CD8-positive, alpha-beta memory T cell (primary cell): Measurements from ENCODE around the gene ENTPD2. TPM values are rescaled to one million over a fixed set of nuclear protein-coding genes. Genes with fewer than 3 reads are reported as not detected.
A peak's percentile ranks its signal among the peaks of the same experiment; 100 is the strongest.

Source experiments
- CTCF ChIA-PET: fragments of 350-600 bp; sonication (Branson Sonifier 250); formaldehyde crosslinking; loops from one replicate; lab custom pipeline; 2021; ENCODE audit warnings: antibody characterized with exemption; lab: Charles Lee
- POLR2A ChIA-PET: fragments of 350-600 bp; sonication (Branson Sonifier 250); formaldehyde crosslinking; loops from one replicate; lab custom pipeline; 2021; ENCODE audit warnings: antibody characterized with exemption; lab: Charles Lee
- DNase-seq, 5 donors: peaks; one replicate each; pipeline versions ENCODE4 v3.0.0 to v3.0.0-alpha.2; 2020 to 2022; ENCODE audit warnings: mixed read lengths in 1 of 5
- H3K27ac ChIP-seq: one replicate; pipeline ENCODE4 v1.7.0; 2013; ENCODE audit warnings: low read depth, mild to moderate bottlenecking, low read length, moderate library complexity
- H3K27me3 ChIP-seq: 2 replicates; pipeline ENCODE4 v1.7.0; 2013; ENCODE audit warnings: low read length, mild to moderate bottlenecking; ENCODE audit not compliant: insufficient read depth, poor library complexity, severe bottlenecking
- H3K36me3 ChIP-seq: 2 replicates; pipeline ENCODE4 v1.7.0; 2013; ENCODE audit warnings: mild to moderate bottlenecking, low read length, moderate library complexity; ENCODE audit not compliant: insufficient read depth
- H3K4me1 ChIP-seq: 2 replicates; pipeline ENCODE4 v1.7.0; 2013; ENCODE audit warnings: mild to moderate bottlenecking, low read length, moderate library complexity; ENCODE audit not compliant: insufficient read depth
- H3K4me3 ChIP-seq: 2 replicates; pipeline ENCODE4 v1.7.0; 2013; ENCODE audit warnings: mild to moderate bottlenecking, low read length
- H3K9me3 ChIP-seq: 2 replicates; pipeline ENCODE4 v1.7.0; 2013; ENCODE audit warnings: mild to moderate bottlenecking, low read length
- H3K27ac Mint-ChIP-seq, 8 donors: one replicate each; pipeline ENCODE4 v1.8.0; 2020 to 2021; ENCODE audit warnings: mixed read lengths in 8 of 8, mild to moderate bottlenecking in 6 of 8, inconsistent platforms in 3 of 8, moderate library complexity in 3 of 8
- H3K27me3 Mint-ChIP-seq, 2 donors: one replicate each; pipeline ENCODE4 v1.8.0; 2020 to 2021; ENCODE audit warnings: mixed read lengths in 2 of 2, mild to moderate bottlenecking in 1 of 2, moderate library complexity in 1 of 2
- H3K36me3 Mint-ChIP-seq, 3 donors: one replicate each; pipeline ENCODE4 v1.8.0; 2020 to 2021; ENCODE audit warnings: mixed read lengths in 3 of 3, inconsistent platforms in 1 of 3, mild to moderate bottlenecking in 1 of 3
- H3K4me1 Mint-ChIP-seq, 3 donors: one replicate each; pipeline ENCODE4 v1.8.0; 2020 to 2021; ENCODE audit warnings: mixed read lengths in 3 of 3, inconsistent platforms in 1 of 3, mild to moderate bottlenecking in 1 of 3
- H3K4me3 Mint-ChIP-seq, 7 donors: one replicate each; pipeline ENCODE4 v1.8.0; 2020 to 2021; ENCODE audit warnings: mixed read lengths in 7 of 7, mild to moderate bottlenecking in 6 of 7, moderate library complexity in 4 of 7, inconsistent platforms in 2 of 7
- H3K9me3 Mint-ChIP-seq, 5 donors: one replicate each; pipeline ENCODE4 v1.8.0; 2020 to 2022; ENCODE audit warnings: mixed read lengths in 5 of 5, mild to moderate bottlenecking in 3 of 5, moderate library complexity in 2 of 5, inconsistent platforms in 1 of 5
- polyA plus RNA-seq: library from polyadenylated mRNA; unstranded; fragments of 300-500 nt; fragmentation: Illumina TruSeq; gene quantifications from one replicate; pipeline ENCODE4 v1.2.3, GENCODE V29; 2021
- total RNA-seq, 2 experiments: library from RNA; stranded (reverse); gene quantifications; one replicate each; pipeline ENCODE4 v1.2.3, GENCODE V29; 2021

Gene ENTPD2
- total and polyA plus RNA-seq, 3 experiments from 2014 or later = not detected

GRCh38 chr9:137058521-137059234 is 4.8 kb upstream of the ENTPD2 start:
- Histone ChIP-seq H3K4me3 (no peak overlapping the region), H3K27ac (no peak overlapping the region), H3K9me3 (no peaks in the 10 kb centered on the region), H3K4me1 (no peaks in the 10 kb centered on the region), H3K36me3 (no peaks in the 10 kb centered on the region), H3K27me3 (no peaks in the 10 kb centered on the region)
- Mint-ChIP-seq H3K9me3 (no peaks in the 10 kb centered on the region), H3K27me3 (no peaks in the 10 kb centered on the region), H3K27ac (no peak overlapping the region), H3K4me3 (no peak overlapping the region), H3K36me3 (no peaks in the 10 kb centered on the region), H3K4me1 (no peaks in the 10 kb centered on the region)
- no peak for DNase-seq
- POLR2A ChIA-PET = no interaction called here
- CTCF ChIA-PET = interaction anchor here (1.0 to 2.4 kb wide), 4 partner anchors 9 to 281 kb away, joined by 3 to 9 read pairs (median 6); partner anchors contain the start of gene NPDC1

GRCh38 chr9:137057545-137057944 is 3.7 kb upstream of the ENTPD2 start:
- POLR2A ChIA-PET = no interaction called here

GRCh38 chr9:137056739-137057415 is 3.0 kb upstream of the ENTPD2 start:
- POLR2A ChIA-PET = interaction anchor here (0.6 kb wide), 1 partner anchor 135 kb away, joined by 7 read pairs; no protein-coding TSS in a partner anchor
- H3K27me3 Mint-ChIP-seq = peaks cover 4% of the 10 kb centered on the region in 2 donors
- no peak overlapping the region for H3K27ac ChIP-seq
- no peaks in the 10 kb centered on the region for H3K9me3 Mint-ChIP-seq
- H3K27me3 ChIP-seq = peaks cover 14% of the 10 kb centered on the region
- peaks cover 8% of the 10 kb centered on the region for H3K4me1 ChIP-seq
- no peaks in the 10 kb centered on the region for H3K9me3 ChIP-seq
- H3K36me3 Mint-ChIP-seq = no peaks in the 10 kb centered on the region
- CTCF ChIA-PET = interaction anchor here (1.4 to 2.3 kb wide), 2 partner anchors 11 to 21 kb away, joined by 8 to 10 read pairs; no protein-coding TSS in a partner anchor
- H3K27ac Mint-ChIP-seq = peak overlapping the region in 1 of 8 donors; percentile 42
- no peak overlapping the region for H3K4me3 Mint-ChIP-seq
- no peak for DNase-seq
- H3K4me3 ChIP-seq = no peak overlapping the region
- H3K36me3 ChIP-seq = no peaks in the 10 kb centered on the region
- H3K4me1 Mint-ChIP-seq = no peaks in the 10 kb centered on the region

More at GRCh38 chr9:137057545-137057944, 3.7 kb upstream of the ENTPD2 start:
- Histone ChIP-seq H3K4me3 (no peak overlapping the region), H3K27ac (no peak overlapping the region), H3K4me1 (peaks cover 8% of the 10 kb centered on the region), H3K27me3 (peaks cover 7% of the 10 kb centered on the region), H3K9me3 (no peaks in the 10 kb centered on the region), H3K36me3 (no peaks in the 10 kb centered on the region)
- no peak overlapping the region for H3K27ac Mint-ChIP-seq
- no peaks in the 10 kb centered on the region for H3K9me3 Mint-ChIP-seq
- CTCF ChIA-PET = interaction anchor here (2.1 to 2.3 kb wide), 2 partner anchors 11 to 22 kb away, joined by 9 to 10 read pairs; partner anchors contain the start of gene NPDC1
- H3K27me3 Mint-ChIP-seq = peaks cover 3 to 4% of the 10 kb centered on the region in 2 donors
- no peak for DNase-seq
- no peaks in the 10 kb centered on the region for H3K36me3 Mint-ChIP-seq
- H3K4me3 Mint-ChIP-seq = no peak overlapping the region
- H3K4me1 Mint-ChIP-seq = no peaks in the 10 kb centered on the region

- ChIA-PET POLR2A (interaction anchor here (0.6 kb wide), 1 partner anchor 134 kb away, joined by 7 read pairs; no protein-coding TSS in a partner anchor), CTCF (interaction anchor here (1.2 to 2.3 kb wide), 3 partner anchors 12 to 27 kb away, joined by 5 to 10 read pairs (median 8); partner anchors contain the start of gene ABCA2)
- no peaks in the 10 kb centered on the region for H3K4me1 Mint-ChIP-seq
Measured at GRCh38 chr9:137055385-137056364, 1.8 kb upstream of the ENTPD2 start.

GRCh38 chr9:137054932-137055384 is 1.1 kb upstream of the ENTPD2 start:
- CTCF ChIA-PET = interaction anchor here (1.2 to 2.3 kb wide), 2 partner anchors 20 to 26 kb away, joined by 5 to 10 read pairs; partner anchors contain the start of gene ABCA2
- no peak overlapping the region for H3K4me3 Mint-ChIP-seq
- Histone ChIP-seq H3K36me3 (no peaks in the 10 kb centered on the region), H3K9me3 (no peaks in the 10 kb centered on the region), H3K27ac (no peak overlapping the region), H3K27me3 (peaks cover 32% of the 10 kb centered on the region), H3K4me3 (no peak overlapping the region), H3K4me1 (peaks cover 8% of the 10 kb centered on the region)
- no peaks in the 10 kb centered on the region for H3K36me3 Mint-ChIP-seq
- H3K4me1 Mint-ChIP-seq = no peaks in the 10 kb centered on the region
- peaks cover 4 to 12% of the 10 kb centered on the region in 2 donors for H3K27me3 Mint-ChIP-seq
- no peak overlapping the region for H3K27ac Mint-ChIP-seq
- POLR2A ChIA-PET = no interaction called here
- no peaks in the 10 kb centered on the region for H3K9me3 Mint-ChIP-seq
- no peak for DNase-seq

More at GRCh38 chr9:137055385-137056364, 1.8 kb upstream of the ENTPD2 start:
- Mint-ChIP-seq H3K4me3 (no peak overlapping the region), H3K27me3 (peaks cover 4 to 7% of the 10 kb centered on the region in 2 donors), H3K36me3 (no peaks in the 10 kb centered on the region), H3K27ac (no peak overlapping the region), H3K9me3 (no peaks in the 10 kb centered on the region)
- DNase-seq = no peak
- H3K4me3 ChIP-seq = no peak overlapping the region
- no peak overlapping the region for H3K27ac ChIP-seq
- no peaks in the 10 kb centered on the region for H3K36me3 ChIP-seq
- H3K9me3 ChIP-seq = no peaks in the 10 kb centered on the region
- peaks cover 8% of the 10 kb centered on the region for H3K4me1 ChIP-seq
- peaks cover 25% of the 10 kb centered on the region for H3K27me3 ChIP-seq

GRCh38 chr9:137052998-137053943 is 590 bp downstream of the ENTPD2 start:
- no peaks in the 10 kb centered on the region for H3K4me1 Mint-ChIP-seq
- H3K4me1 ChIP-seq = peaks cover 8% of the 10 kb centered on the region
- no peaks in the 10 kb centered on the region for H3K9me3 ChIP-seq
- H3K27ac Mint-ChIP-seq = no peak overlapping the region
- CTCF ChIA-PET = interaction anchor here (1.1 to 1.7 kb wide), 3 partner anchors 10 to 18 kb away, joined by 4 to 6 read pairs (median 6); no protein-coding TSS in a partner anchor
- H3K4me3 Mint-ChIP-seq = peak overlapping the region in 3 of 7 donors; percentile 12 to 51 (median 12)
- no peak for DNase-seq
- no peaks in the 10 kb centered on the region for H3K36me3 ChIP-seq
- peaks cover 11 to 18% of the 10 kb centered on the region in 2 donors for H3K27me3 Mint-ChIP-seq
- no peak overlapping the region for H3K27ac ChIP-seq
- H3K4me3 ChIP-seq = no peak overlapping the region
- H3K27me3 ChIP-seq = peaks cover 42% of the 10 kb centered on the region
- H3K9me3 Mint-ChIP-seq = no peaks in the 10 kb centered on the region
- POLR2A ChIA-PET = no interaction called here
- no peaks in the 10 kb centered on the region for H3K36me3 Mint-ChIP-seq
